ENCODE data around the gene HLA-DQB1. TPM values are rescaled to one million over a fixed set of nuclear protein-coding genes. Genes with fewer than 3 reads are reported as not detected.
A peak's percentile ranks its signal among the peaks of the same experiment; 100 is the strongest.
"Not testable (repeated sequence)": the region's sequence is repeated elsewhere in the genome, so short reads cannot be mapped to it uniquely, and the experiment has no call there.

Gene HLA-DQB1
- total RNA-seq = 1 to 10 TPM in 2 of 4 donors, under 1 TPM in 1, not detected in 1; 0.71 to 5.8 (median 4.8) TPM

DNA sequence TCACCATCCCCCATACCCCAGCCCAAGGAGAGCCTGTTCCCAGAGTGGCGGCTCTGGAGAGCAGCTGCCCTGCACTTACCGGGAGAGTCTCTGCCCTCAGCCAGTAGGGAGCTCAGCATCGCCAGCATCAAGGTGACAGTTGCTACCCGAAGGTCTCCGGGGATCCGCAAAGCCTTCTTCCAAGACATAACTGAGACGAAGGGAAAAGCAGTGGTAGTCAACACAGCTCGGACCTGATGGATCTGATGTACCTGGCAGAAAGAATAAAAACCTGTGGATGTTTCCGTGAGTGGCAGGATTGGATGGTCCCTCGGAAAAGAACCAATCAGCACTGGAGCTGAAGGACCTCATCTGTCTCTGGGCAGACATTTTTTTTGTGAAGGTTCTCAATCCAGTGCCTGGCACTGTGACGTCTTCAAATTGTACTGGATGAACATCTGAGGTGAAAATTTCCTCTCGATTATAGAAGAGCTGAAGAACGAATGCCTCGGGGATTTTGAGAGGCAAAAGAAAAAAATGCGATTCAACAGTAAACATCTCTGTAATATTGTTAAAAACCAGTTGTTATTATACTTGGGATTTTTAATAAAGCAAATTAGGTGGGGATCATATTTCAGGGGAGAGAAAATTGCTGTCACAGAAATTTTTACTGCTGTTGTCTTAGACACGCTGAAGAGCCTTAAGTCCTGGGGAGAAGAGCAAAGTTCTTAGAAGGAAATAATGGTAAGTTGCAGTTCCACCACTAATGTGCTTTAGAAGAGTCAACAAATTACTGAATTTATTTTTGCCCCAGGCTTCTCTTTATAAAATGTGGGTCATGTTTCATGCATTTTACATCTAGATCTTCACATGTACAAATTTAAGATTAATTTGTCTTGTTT, at the start of gene HLA-DQB1:
HLA-DQB1 (minus strand) TSS at position 238 of the 881 bp plus-strand sequence; CDS start at position 188, 50 bp downstream.
- 16% methylated on average over 16 of the region's 16 CpGs for WGBS
- Histone ChIP-seq H3K4me3 (no peak within 1 kb of the TSS), H3K27me3 (peaks cover 0 to 6% (median 0%) of the 10 kb centered on the region in 4 donors), H3K27ac (replicated peaks in 1 of 4) (no peak within 1 kb of the TSS), H3K4me1 (no peaks in the 10 kb centered on the region), H3K9me3 (peaks cover 0 to 5% (median 0%) of the 10 kb centered on the region in 4 donors), H3K36me3 (no peaks in the 10 kb centered on the region)
- DNase-seq (ENCODE audit: extremely low spot score) = no peak
- intact Hi-C loops (cut with DNase I) = loop anchor here (5.0 kb wide), 1 partner anchor 96 kb away; the partner anchor contains the start of gene HLA-DQB2
- no peak for TF ChIP-seq EP300 (IDR thresholded peaks at IDR 0.05)
- TF ChIP-seq, protein P1, sequence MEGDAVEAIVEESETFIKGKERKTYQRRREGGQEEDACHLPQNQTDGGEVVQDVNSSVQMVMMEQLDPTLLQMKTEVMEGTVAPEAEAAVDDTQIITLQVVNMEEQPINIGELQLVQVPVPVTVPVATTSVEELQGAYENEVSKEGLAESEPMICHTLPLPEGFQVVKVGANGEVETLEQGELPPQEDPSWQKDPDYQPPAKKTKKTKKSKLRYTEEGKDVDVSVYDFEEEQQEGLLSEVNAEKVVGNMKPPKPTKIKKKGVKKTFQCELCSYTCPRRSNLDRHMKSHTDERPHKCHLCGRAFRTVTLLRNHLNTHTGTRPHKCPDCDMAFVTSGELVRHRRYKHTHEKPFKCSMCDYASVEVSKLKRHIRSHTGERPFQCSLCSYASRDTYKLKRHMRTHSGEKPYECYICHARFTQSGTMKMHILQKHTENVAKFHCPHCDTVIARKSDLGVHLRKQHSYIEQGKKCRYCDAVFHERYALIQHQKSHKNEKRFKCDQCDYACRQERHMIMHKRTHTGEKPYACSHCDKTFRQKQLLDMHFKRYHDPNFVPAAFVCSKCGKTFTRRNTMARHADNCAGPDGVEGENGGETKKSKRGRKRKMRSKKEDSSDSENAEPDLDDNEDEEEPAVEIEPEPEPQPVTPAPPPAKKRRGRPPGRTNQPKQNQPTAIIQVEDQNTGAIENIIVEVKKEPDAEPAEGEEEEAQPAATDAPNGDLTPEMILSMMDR (IDR thresholded peaks at IDR 0.05) = no peak
- no peak for TF ChIP-seq POLR2A (IDR thresholded peaks at IDR 0.05; ENCODE audit: low read depth)
- peak in 1 of 2 donors; percentile 14 for TF ChIP-seq POLR2AphosphoS5 (IDR thresholded peaks at IDR 0.05)

DNA sequence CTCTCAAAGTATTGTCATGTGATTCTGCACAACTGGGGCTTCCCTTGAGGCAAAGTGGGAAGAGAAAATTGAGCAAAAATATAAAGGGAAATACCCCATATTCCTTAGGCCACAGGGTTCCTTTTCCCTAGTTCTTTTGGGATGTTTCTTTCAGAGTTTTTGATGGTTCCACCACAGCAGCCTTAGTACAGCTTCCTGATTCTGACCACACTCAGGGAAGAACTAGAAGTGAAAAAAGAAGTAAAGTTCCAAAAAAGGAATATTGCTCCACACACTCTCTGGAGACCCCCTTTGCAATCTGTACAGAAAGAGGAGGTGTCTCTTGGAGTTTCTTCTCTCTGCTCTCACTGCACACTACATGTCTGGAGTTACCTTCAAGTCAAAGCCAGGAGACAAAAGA, 46.8 kb upstream of the HLA-DQB1 start:
- TF ChIP-seq POLR2AphosphoS5 (IDR thresholded peaks at IDR 0.05) (no peak), POLR2A (IDR thresholded peaks at IDR 0.05; ENCODE audit: low read depth) (no peak)

DNA sequence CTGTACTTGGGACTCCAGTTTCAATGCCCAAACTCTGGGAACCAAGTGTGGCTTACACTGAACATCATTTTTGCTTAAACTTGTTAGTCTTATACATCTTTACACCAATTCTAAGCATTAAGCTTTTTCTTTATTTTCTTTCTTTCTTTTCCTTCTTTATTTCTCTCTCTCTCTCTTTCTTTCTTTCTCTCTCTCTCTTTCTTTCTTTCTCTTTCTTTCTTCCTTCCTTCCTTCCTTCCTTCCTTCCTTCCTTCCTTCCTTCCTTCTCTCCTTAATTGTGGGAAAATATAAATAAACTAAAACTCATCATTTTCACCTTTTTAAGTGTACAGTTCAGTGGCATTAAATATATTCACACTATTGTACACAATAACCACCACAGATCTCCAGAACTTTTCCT, 43.2 kb upstream of the HLA-DQB1 start:
- intact Hi-C loops (cut with DNase I) = loop anchor here (10.0 kb wide), 1 partner anchor 85 kb away; no protein-coding TSS in a partner anchor
- TF ChIP-seq POLR2AphosphoS5 (IDR thresholded peaks at IDR 0.05) (no peak), EP300 (IDR thresholded peaks at IDR 0.05) (no peak), POLR2A (IDR thresholded peaks at IDR 0.05; ENCODE audit: low read depth) (no peak)
- TF ChIP-seq, protein P1 (IDR thresholded peaks at IDR 0.05) = no peak

More for the DNA sequence above, 46.8 kb upstream of the HLA-DQB1 start:
- H3K36me3 ChIP-seq = no peaks in the 10 kb centered on the region
- H3K4me1 ChIP-seq = no peaks in the 10 kb centered on the region
- H3K9me3 ChIP-seq = no peaks in the 10 kb centered on the region
- intact Hi-C loops (cut with DNase I) = no loop called here
- DNase-seq (ENCODE audit: extremely low spot score) = no peak
- no peak overlapping the region for H3K27ac ChIP-seq (replicated peaks in 1 of 4)
- peaks cover 0 to 5% (median 0%) of the 10 kb centered on the region in 4 donors for H3K27me3 ChIP-seq
- H3K4me3 ChIP-seq = no peak overlapping the region

DNA sequence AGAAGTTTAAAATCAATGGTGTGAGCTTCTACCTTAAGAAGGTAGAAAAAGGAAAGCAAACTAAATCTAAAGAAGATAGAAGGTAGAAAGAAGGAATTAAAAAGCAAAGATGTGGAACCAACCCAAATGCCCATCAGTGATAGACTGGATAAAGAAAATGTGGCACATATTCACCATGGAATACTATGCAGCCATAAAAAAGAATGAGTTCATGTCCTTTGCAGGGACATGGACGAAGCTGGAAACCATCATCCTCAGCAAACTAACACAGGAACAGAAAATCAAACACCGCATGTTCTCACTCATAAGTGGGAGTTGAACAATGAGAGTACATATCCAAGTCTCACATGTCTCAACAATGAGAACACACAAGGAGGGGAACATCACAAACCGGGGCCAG, 38.7 kb upstream of the HLA-DQB1 start:
- H3K27ac ChIP-seq (replicated peaks in 1 of 4); H3K4me3 ChIP-seq; H3K4me1 ChIP-seq; H3K9me3 ChIP-seq; H3K36me3 ChIP-seq; DNase-seq (ENCODE audit: extremely low spot score): not testable (repeated sequence)
- intact Hi-C loops (cut with DNase I) = loop anchor here (10.0 kb wide), 1 partner anchor 90 kb away; no protein-coding TSS in a partner anchor
- peaks cover 0 to 30% (median 0%) of the 10 kb centered on the region in 4 donors for H3K27me3 ChIP-seq
- 62% methylated on average over 3 of the region's 3 CpGs for WGBS

More for the DNA sequence above, 43.2 kb upstream of the HLA-DQB1 start:
- no peak overlapping the region for H3K4me3 ChIP-seq
- no peak for DNase-seq (ENCODE audit: extremely low spot score)
- no peaks in the 10 kb centered on the region for H3K36me3 ChIP-seq
- H3K4me1 ChIP-seq = no peaks in the 10 kb centered on the region
- no peak overlapping the region for H3K27ac ChIP-seq (replicated peaks in 1 of 4)
- H3K27me3 ChIP-seq = no peaks in the 10 kb centered on the region
- H3K9me3 ChIP-seq = no peaks in the 10 kb centered on the region

DNA sequence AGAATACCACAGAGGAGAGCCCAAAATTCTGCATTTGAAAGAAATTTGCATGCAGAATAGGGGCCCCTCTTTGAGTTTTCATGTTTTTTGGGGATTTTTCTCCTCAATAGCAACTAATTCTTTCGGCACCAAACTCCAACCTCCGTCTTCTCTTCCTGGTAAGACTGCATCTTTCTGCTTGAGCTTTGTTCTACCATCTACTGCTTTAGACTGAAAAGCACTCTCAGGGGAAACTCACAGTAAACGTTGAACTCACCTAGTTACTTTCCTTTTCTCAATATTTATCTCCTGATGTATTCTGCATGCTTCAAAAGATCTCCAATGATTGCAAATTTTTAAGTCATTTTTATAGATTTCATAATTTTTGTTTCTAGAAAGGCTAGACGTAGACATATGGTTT, 36.9 kb upstream of the HLA-DQB1 start:
- H3K27ac ChIP-seq (replicated peaks in 1 of 4) = no peak overlapping the region
- H3K9me3 ChIP-seq = no peaks in the 10 kb centered on the region
- TF ChIP-seq EP300 (IDR thresholded peaks at IDR 0.05) = no peak
- DNase-seq (ENCODE audit: extremely low spot score) = no peak
- no peak overlapping the region for H3K4me3 ChIP-seq
- H3K27me3 ChIP-seq = peaks cover 0 to 41% (median 0%) of the 10 kb centered on the region in 4 donors
- no peaks in the 10 kb centered on the region for H3K4me1 ChIP-seq
- intact Hi-C loops (cut with DNase I) = loop anchor here (5.0 to 10.0 kb wide), 2 partner anchors 91 to 271 kb away; no protein-coding TSS in a partner anchor
- no peaks in the 10 kb centered on the region for H3K36me3 ChIP-seq
- 24% methylated on average over 4 of the region's 4 CpGs for WGBS

DNA sequence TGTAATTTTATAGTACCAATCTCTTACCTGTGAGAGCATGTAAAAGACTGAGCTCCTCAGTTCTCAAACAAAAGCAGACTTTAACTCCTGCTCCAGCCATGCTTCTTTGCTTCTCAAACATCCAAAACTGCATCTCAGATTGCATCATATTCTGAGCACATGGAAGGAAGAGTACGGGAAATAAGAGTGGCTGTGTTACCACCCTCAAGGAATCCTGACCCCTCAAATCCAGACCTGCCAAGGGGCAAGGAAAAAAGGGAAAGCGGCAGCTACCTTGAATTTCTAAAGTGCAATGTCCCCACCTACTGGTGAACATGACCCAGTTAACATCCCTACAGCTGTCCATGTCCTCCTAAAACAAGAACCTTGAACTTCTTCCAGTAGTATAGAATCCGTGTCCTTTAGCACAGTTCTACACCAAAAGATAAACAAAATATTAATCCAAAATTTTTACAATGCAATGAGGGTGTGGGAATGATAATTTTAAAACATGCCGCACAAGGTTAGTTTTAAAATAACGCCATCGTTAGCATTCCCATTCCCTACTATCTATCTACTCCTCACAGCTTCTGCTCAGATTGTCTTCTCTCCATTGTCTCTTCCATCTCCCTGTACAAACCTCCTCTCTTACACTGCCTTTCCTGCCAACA, 34.1 kb upstream of the HLA-DQB1 start:
- no peak for DNase-seq (ENCODE audit: extremely low spot score)
- no peak overlapping the region for H3K4me3 ChIP-seq
- no peaks in the 10 kb centered on the region for H3K4me1 ChIP-seq
- 14% methylated on average over 6 of the region's 6 CpGs for WGBS
- TF ChIP-seq, protein P1 (IDR thresholded peaks at IDR 0.05) = peak; percentile 42 to 72 (median 69)
- TF ChIP-seq POLR2A (IDR thresholded peaks at IDR 0.05; ENCODE audit: low read depth) (no peak), EP300 (IDR thresholded peaks at IDR 0.05) (no peak), POLR2AphosphoS5 (IDR thresholded peaks at IDR 0.05) (no peak)
- H3K36me3 ChIP-seq = no peaks in the 10 kb centered on the region
- H3K27ac ChIP-seq (replicated peaks in 1 of 4) = no peak overlapping the region
- H3K27me3 ChIP-seq = peaks cover 0 to 49% (median 0%) of the 10 kb centered on the region in 4 donors
- no peaks in the 10 kb centered on the region for H3K9me3 ChIP-seq
- intact Hi-C loops (cut with DNase I) = loop anchor here (1.0 to 10.0 kb wide), 3 partner anchors 94 to 287 kb away; no protein-coding TSS in a partner anchor

Measured in esophagus muscularis mucosa (tissue), 4 donors.